ENCODE measurements around the gene GNAT2.

GNAT2 gene

GRCh38 chr1:109642626-109643025 lies 23.2 kb upstream of the GNAT2 start:
- H3K36me3 ChIP-seq (ENCODE audit: insufficient read depth, low read length), result no peaks in the 10 kb centered on the region
- H3K4me2 ChIP-seq (ENCODE audit: low read length), result no peak overlapping the region
- no peaks in the 10 kb centered on the region for H3K79me2 ChIP-seq (ENCODE audit: insufficient read depth, low read length)
- no peaks in the 10 kb centered on the region for H3K27me3 ChIP-seq (ENCODE audit: insufficient read depth, low read length)
- no peak overlapping the region for H3K9ac ChIP-seq (ENCODE audit: low read length)
- H3K27ac ChIP-seq (ENCODE audit: low read depth, low read length, poor library complexity, severe bottlenecking), result no peak overlapping the region
- no peaks in the 10 kb centered on the region for H3K4me1 ChIP-seq (ENCODE audit: insufficient read depth, low read length, severe bottlenecking)
- no peaks in the 10 kb centered on the region for H4K20me1 ChIP-seq (ENCODE audit: insufficient read depth, low read length)
- no peaks in the 10 kb centered on the region for H3K9me2 ChIP-seq (ENCODE audit: low read depth, low read length)
- H3F3A ChIP-seq (ENCODE audit: insufficient read depth, low read length), result no peaks in the 10 kb centered on the region
- no peak overlapping the region for H3K4me3 ChIP-seq (ENCODE audit: low read depth, low read length, poor library complexity, severe bottlenecking)
- H2AFZ ChIP-seq (ENCODE audit: low read length), result no peak overlapping the region
- TF ChIP-seq EZH2 (IDR thresholded peaks at IDR 0.05; ENCODE audit: borderline replicate concordance, low read length), result no peak
- TF ChIP-seq CTCF (IDR thresholded peaks at IDR 0.05; ENCODE audit: low read length), result no peak
- no peaks in the 10 kb centered on the region for H3K9me3 ChIP-seq (ENCODE audit: low read length)

- Histone ChIP-seq H3K9me2 (ENCODE audit: low read depth, low read length) (no peaks in the 10 kb centered on the region), H3K4me1 (ENCODE audit: insufficient read depth, low read length, severe bottlenecking) (no peaks in the 10 kb centered on the region), H3F3A (ENCODE audit: insufficient read depth, low read length) (no peaks in the 10 kb centered on the region), H3K9ac (ENCODE audit: low read length) (no peak overlapping the region), H3K27me3 (ENCODE audit: insufficient read depth, low read length) (no peaks in the 10 kb centered on the region), H3K27ac (ENCODE audit: low read depth, low read length, poor library complexity, severe bottlenecking) (no peak overlapping the region), H3K4me2 (ENCODE audit: low read length) (no peak overlapping the region), H2AFZ (ENCODE audit: low read length) (no peak overlapping the region), H3K4me3 (ENCODE audit: low read depth, low read length, poor library complexity, severe bottlenecking) (no peak overlapping the region), H3K9me3 (ENCODE audit: low read length) (no peaks in the 10 kb centered on the region), H3K79me2 (ENCODE audit: insufficient read depth, low read length) (no peaks in the 10 kb centered on the region), H3K36me3 (ENCODE audit: insufficient read depth, low read length) (no peaks in the 10 kb centered on the region), H4K20me1 (ENCODE audit: insufficient read depth, low read length) (no peaks in the 10 kb centered on the region)
- TF ChIP-seq EZH2 (IDR thresholded peaks at IDR 0.05; ENCODE audit: borderline replicate concordance, low read length) (no peak), CTCF (IDR thresholded peaks at IDR 0.05; ENCODE audit: low read length) (no peak)
These were observed 22.4 kb upstream of the GNAT2 start for GRCh38 chr1:109641861-109642260.

GRCh38 chr1:109641078-109641740 lies 21.8 kb upstream of the GNAT2 start:
- Histone ChIP-seq H2AFZ (ENCODE audit: low read length) (no peak overlapping the region), H3K36me3 (ENCODE audit: insufficient read depth, low read length) (no peaks in the 10 kb centered on the region), H3K4me3 (ENCODE audit: low read depth, low read length, poor library complexity, severe bottlenecking) (no peak overlapping the region), H3K4me1 (ENCODE audit: insufficient read depth, low read length, severe bottlenecking) (no peaks in the 10 kb centered on the region), H3F3A (ENCODE audit: insufficient read depth, low read length) (no peaks in the 10 kb centered on the region), H3K79me2 (ENCODE audit: insufficient read depth, low read length) (no peaks in the 10 kb centered on the region), H4K20me1 (ENCODE audit: insufficient read depth, low read length) (no peaks in the 10 kb centered on the region), H3K9me3 (ENCODE audit: low read length) (no peaks in the 10 kb centered on the region), H3K9ac (ENCODE audit: low read length) (no peak overlapping the region), H3K27me3 (ENCODE audit: insufficient read depth, low read length) (no peaks in the 10 kb centered on the region), H3K9me2 (ENCODE audit: low read depth, low read length) (no peaks in the 10 kb centered on the region), H3K27ac (ENCODE audit: low read depth, low read length, poor library complexity, severe bottlenecking) (no peak overlapping the region), H3K4me2 (ENCODE audit: low read length) (no peak overlapping the region)
- TF ChIP-seq EZH2 (IDR thresholded peaks at IDR 0.05; ENCODE audit: borderline replicate concordance, low read length), result no peak
- TF ChIP-seq CTCF (IDR thresholded peaks at IDR 0.05; ENCODE audit: low read length), result no peak
